WTC11 (cell line): ENCODE data around the gene AGR3. TPM values are rescaled to one million over a fixed set of nuclear protein-coding genes. Genes with fewer than 3 reads are reported as not detected.
A peak's percentile ranks its signal among the peaks of the same experiment; 100 is the strongest.

Source experiments
- ATAC-seq: fragments of 200-7000 bp; cut with Tn5 transposase; 2 replicates; pipeline ENCODE4 v1.10.0; 2021; ENCODE audit warnings: mild to moderate bottlenecking, moderate library complexity
- CTCF ChIA-PET: fragments of 300-600 bp; sonication (Branson Sonifier 250); formaldehyde crosslinking; loops from one replicate; lab custom pipeline; 2021; ENCODE audit warnings: antibody characterized with exemption; lab: Charles Lee
- POLR2A ChIA-PET: fragments of 350-600 bp; sonication (Branson Sonifier 250); formaldehyde crosslinking; loops from one replicate; lab custom pipeline; 2021; ENCODE audit warnings: antibody characterized with exemption; lab: Charles Lee
- DNase-seq: peaks from one replicate; pipeline ENCODE4 v3.0.0; 2021; ENCODE audit warnings: low spot score
- H3K27ac Mint-ChIP-seq: 2 replicates; pipeline ENCODE4 v1.8.0; 2021; ENCODE audit warnings: mixed read lengths
- H3K27me3 Mint-ChIP-seq: 2 replicates; pipeline ENCODE4 v1.8.0; 2021; ENCODE audit warnings: low read depth, mild to moderate bottlenecking, moderate library complexity, mixed read lengths
- H3K36me3 Mint-ChIP-seq: 2 replicates; pipeline ENCODE4 v1.8.0; 2021; ENCODE audit warnings: mixed read lengths
- H3K4me1 Mint-ChIP-seq: 2 replicates; pipeline ENCODE4 v1.8.0; 2022; ENCODE audit warnings: mixed read lengths
- H3K4me3 Mint-ChIP-seq: 2 replicates; pipeline ENCODE4 v1.8.0; 2021; ENCODE audit warnings: mild to moderate bottlenecking, moderate library complexity, mixed read lengths
- H3K9me3 Mint-ChIP-seq: 2 replicates; pipeline ENCODE4 v1.8.0; 2021; ENCODE audit warnings: mixed read lengths
- ATF1 ChIP-seq: sonication (generic); formaldehyde crosslinking; IDR thresholded peaks from 2 replicates; pipeline ENCODE4 v1.8.1; 2023; ENCODE audit warnings: mild to moderate bottlenecking, moderate library complexity, missing genetic modification reagents
- CREM ChIP-seq: sonication (generic); formaldehyde crosslinking; IDR thresholded peaks from 2 replicates; pipeline ENCODE4 v1.8.1; 2022; ENCODE audit warnings: mild to moderate bottlenecking, missing genetic modification reagents, moderate library complexity
- E2F1 ChIP-seq: sonication (generic); formaldehyde crosslinking; IDR thresholded peaks from 2 replicates; pipeline ENCODE4 v1.8.0; 2022; ENCODE audit warnings: mild to moderate bottlenecking, missing genetic modification reagents
- E2F4 ChIP-seq: sonication (generic); formaldehyde crosslinking; IDR thresholded peaks from 2 replicates; pipeline ENCODE4 v1.8.1; 2022; ENCODE audit warnings: low read depth, mild to moderate bottlenecking, moderate library complexity, missing genetic modification reagents, borderline replicate concordance
- EMX1 ChIP-seq: fragments of 250-450 bp; sonication (Bioruptor Pico); IDR thresholded peaks from 2 replicates; pipeline ENCODE4 v1.8.0; 2021; ENCODE audit warnings: mild to moderate bottlenecking
- ERG ChIP-seq: fragments of 250-450 bp; sonication (Bioruptor Pico); IDR thresholded peaks from 2 replicates; pipeline ENCODE4 v1.8.0; 2021; ENCODE audit warnings: mild to moderate bottlenecking
- ESRRA ChIP-seq: sonication (generic); formaldehyde crosslinking; IDR thresholded peaks from 2 replicates; pipeline ENCODE4 v1.8.1; 2022; ENCODE audit warnings: mild to moderate bottlenecking, missing genetic modification reagents, borderline replicate concordance
- ETV6 ChIP-seq: sonication (generic); formaldehyde crosslinking; IDR thresholded peaks from 2 replicates; pipeline ENCODE4 v1.8.1; 2022; ENCODE audit warnings: mild to moderate bottlenecking, missing genetic modification reagents
- FOXJ3 ChIP-seq: sonication (generic); formaldehyde crosslinking; IDR thresholded peaks from 2 replicates; pipeline ENCODE4 v1.9.0; 2021; ENCODE audit warnings: missing genetic modification reagents, mild to moderate bottlenecking, borderline replicate concordance
- GABPB1 ChIP-seq: sonication (generic); formaldehyde crosslinking; IDR thresholded peaks from 2 replicates; pipeline ENCODE4 v1.8.1; 2023; ENCODE audit warnings: mild to moderate bottlenecking, missing genetic modification reagents
- KAT7 ChIP-seq: sonication (generic); formaldehyde crosslinking; IDR thresholded peaks from 2 replicates; pipeline ENCODE4 v1.8.1; 2023; ENCODE audit warnings: missing genetic modification reagents, mild to moderate bottlenecking, borderline replicate concordance
- MAX ChIP-seq: sonication (generic); formaldehyde crosslinking; IDR thresholded peaks from 2 replicates; pipeline ENCODE4 v1.8.0; 2022; ENCODE audit warnings: mild to moderate bottlenecking, missing genetic modification reagents
- NFATC4 ChIP-seq: fragments of 250-450 bp; sonication (Bioruptor Pico); IDR thresholded peaks from 2 replicates; pipeline ENCODE4 v1.9.0; 2021; ENCODE audit warnings: mild to moderate bottlenecking
- NR3C1 ChIP-seq: sonication (generic); formaldehyde crosslinking; conservative IDR thresholded peaks from 2 replicates; pipeline ENCODE4 v1.8.1; 2023; ENCODE audit warnings: low read depth, mild to moderate bottlenecking, missing genetic modification reagents
- PRRX2 ChIP-seq: fragments of 250-450 bp; sonication (Bioruptor Pico); IDR thresholded peaks from 2 replicates; pipeline ENCODE4 v1.8.0; 2021; ENCODE audit warnings: mild to moderate bottlenecking
- RELA ChIP-seq: sonication (generic); formaldehyde crosslinking; IDR thresholded peaks from 2 replicates; pipeline ENCODE4 v1.8.1; 2022; ENCODE audit warnings: missing genetic modification reagents, mild to moderate bottlenecking, borderline replicate concordance
- SOX15 ChIP-seq: fragments of 250-450 bp; sonication (Bioruptor Pico); IDR thresholded peaks from 2 replicates; pipeline ENCODE4 v1.9.0; 2021; ENCODE audit warnings: mild to moderate bottlenecking
- TCF7 ChIP-seq: sonication (generic); formaldehyde crosslinking; IDR thresholded peaks from 2 replicates; pipeline ENCODE4 v1.8.0; 2022; ENCODE audit warnings: mild to moderate bottlenecking, low read depth, missing genetic modification reagents, moderate library complexity
- TEAD4 ChIP-seq: sonication (generic); formaldehyde crosslinking; IDR thresholded peaks from 2 replicates; pipeline ENCODE4 v1.8.0; 2022; ENCODE audit warnings: mild to moderate bottlenecking, missing genetic modification reagents
- TP53 ChIP-seq: sonication (generic); formaldehyde crosslinking; IDR thresholded peaks from 2 replicates; pipeline ENCODE4 v1.8.1; 2023; ENCODE audit warnings: mild to moderate bottlenecking, missing genetic modification reagents
- USF2 ChIP-seq: sonication (generic); formaldehyde crosslinking; IDR thresholded peaks from 2 replicates; pipeline ENCODE4 v1.8.1; 2023; ENCODE audit warnings: mild to moderate bottlenecking, missing genetic modification reagents, moderate library complexity
- ZNF121 ChIP-seq: sonication (generic); formaldehyde crosslinking; IDR thresholded peaks from 2 replicates; pipeline ENCODE4 v1.8.0; 2023; ENCODE audit warnings: missing genetic modification reagents
- ZNF416 ChIP-seq: fragments of 250-450 bp; sonication (Bioruptor Pico); IDR thresholded peaks from 2 replicates; pipeline ENCODE4 v1.9.0; 2021; ENCODE audit warnings: mild to moderate bottlenecking, inconsistent platforms
- total RNA-seq: library from RNA; stranded (reverse); gene quantifications from 3 replicates; pipeline ENCODE4 v1.2.3, GENCODE V29; 2021

The AGR3 gene
- total RNA-seq, 1 experiment from 2014 or later: not detected

- no peak for TF ChIP-seq FOXJ3 (CRISPR knock-in tag)
- no peak for TF ChIP-seq USF2
- no peak for TF ChIP-seq ESRRA (CRISPR knock-in tag)
Observed at GRCh38 chr7:16915405-16915804, 33.6 kb upstream of the AGR3 start (continued).

- H3K4me3 Mint-ChIP-seq: no peak overlapping the region
- H3K4me1 Mint-ChIP-seq: peaks cover 32% of the 10 kb centered on the region
- ATAC-seq (no peak), DNase-seq (no peak)
- POLR2A ChIA-PET: no interaction called here
- CTCF ChIA-PET: interaction anchor here (1.3 to 1.8 kb wide), 4 partner anchors 10 to 113 kb away, joined by 3 to 7 read pairs (median 4); no protein-coding TSS in a partner anchor
- H3K27me3 Mint-ChIP-seq: no peaks in the 10 kb centered on the region
- no peaks in the 10 kb centered on the region for H3K36me3 Mint-ChIP-seq
- peaks cover 14% of the 10 kb centered on the region; the same call in 1 of the 2 replicates for H3K9me3 Mint-ChIP-seq
- TF ChIP-seq GABPB1 (CRISPR knock-in tag) (peak; percentile 71), NR3C1 (no peak), E2F4 (CRISPR knock-in tag) (no peak), ATF1 (CRISPR knock-in tag) (no peak), ZNF416 (no peak), TP53 (CRISPR knock-in tag) (no peak)
- no peak overlapping the region for H3K27ac Mint-ChIP-seq
Observed at GRCh38 chr7:16914771-16915170, 33.0 kb upstream of the AGR3 start.

- H3K36me3 Mint-ChIP-seq: no peaks in the 10 kb centered on the region
- ChIA-PET CTCF (interaction anchor here (1.3 to 1.8 kb wide), 4 partner anchors 9 to 112 kb away, joined by 3 to 7 read pairs (median 4); no protein-coding TSS in a partner anchor), POLR2A (no interaction called here)
- DNase-seq: peak; percentile 17
- ATAC-seq: peak; percentile 65
- H3K27ac Mint-ChIP-seq: no peak overlapping the region
- no peak for TF ChIP-seq NFATC4 (CRISPR knock-in tag)
- no peak for TF ChIP-seq TEAD4 (CRISPR knock-in tag)
- no peak for TF ChIP-seq PRRX2 (CRISPR knock-in tag)
- no peak for TF ChIP-seq ERG (CRISPR knock-in tag)
- 0 out of 2 replicates have a peak, but pooled peaks have one; percentile 8 for TF ChIP-seq ZNF121 (CRISPR knock-in tag)
- no peak for TF ChIP-seq KAT7 (CRISPR knock-in tag)
- TF ChIP-seq MAX: no peak
- TF ChIP-seq TCF7 (CRISPR knock-in tag): no peak
- no peak for TF ChIP-seq E2F1 (CRISPR knock-in tag)
- no peak overlapping the region for H3K4me3 Mint-ChIP-seq
- peaks cover 14% of the 10 kb centered on the region; the same call in 1 of the 2 replicates for H3K9me3 Mint-ChIP-seq
- H3K4me1 Mint-ChIP-seq: peaks cover 32% of the 10 kb centered on the region
- no peaks in the 10 kb centered on the region for H3K27me3 Mint-ChIP-seq
Observed at GRCh38 chr7:16913643-16914042, 31.9 kb upstream of the AGR3 start.

GRCh38 chr7:16912540-16912939 is 30.8 kb upstream of the AGR3 start:
- CTCF ChIA-PET: no interaction called here
- no peak for TF ChIP-seq ETV6 (CRISPR knock-in tag)
- TF ChIP-seq SOX15: no peak
- TF ChIP-seq ERG (CRISPR knock-in tag): no peak
- TF ChIP-seq RELA (CRISPR knock-in tag): no peak
- TF ChIP-seq ESRRA (CRISPR knock-in tag): no peak
- no peak for TF ChIP-seq CREM
- TF ChIP-seq ZNF121 (CRISPR knock-in tag): no peak
- TF ChIP-seq E2F1 (CRISPR knock-in tag): no peak
- TF ChIP-seq EMX1: no peak

More at GRCh38 chr7:16912540-16912939, 30.8 kb upstream of the AGR3 start:
- ATAC-seq (no peak), DNase-seq (no peak)
- no peaks in the 10 kb centered on the region for H3K36me3 Mint-ChIP-seq
- peaks cover 32% of the 10 kb centered on the region for H3K4me1 Mint-ChIP-seq
- H3K27me3 Mint-ChIP-seq: no peaks in the 10 kb centered on the region
- H3K27ac Mint-ChIP-seq: no peak overlapping the region
- no peak overlapping the region for H3K4me3 Mint-ChIP-seq
- H3K9me3 Mint-ChIP-seq: peaks cover 14% of the 10 kb centered on the region; the same call in 1 of the 2 replicates
- POLR2A ChIA-PET: no interaction called here
